ENCODE results near the gene STRA8. TPM values are rescaled to one million over a fixed set of nuclear protein-coding genes. Genes with fewer than 3 reads are reported as not detected.

The STRA8 gene
- total RNA-seq, 1 experiment from 2014 or later, result not detected

GRCh38 chr7:135253851-135254771 lies 20.5 kb downstream of the STRA8 start:
- Mint-ChIP-seq H3K4me3 (ENCODE audit: unreplicated experiment) (no peak overlapping the region), H3K4me1 (ENCODE audit: insufficient read depth, unreplicated experiment) (no peaks in the 10 kb centered on the region), H3K36me3 (ENCODE audit: insufficient read depth, unreplicated experiment) (peaks cover 4% of the 10 kb centered on the region), H3K27ac (ENCODE audit: low read depth, unreplicated experiment) (peak overlapping the region; percentile 72), H3K27me3 (ENCODE audit: insufficient read depth, unreplicated experiment) (no peaks in the 10 kb centered on the region), H3K9me3 (ENCODE audit: unreplicated experiment) (no peaks in the 10 kb centered on the region)
- intact Hi-C loops (cut with micrococcal nuclease), result no loop called here
- ChIA-PET CTCF (interaction anchor here (0.6 to 4.0 kb wide), 9 partner anchors 10 to 293 kb away, joined by 3 to 21 read pairs (median 4); no protein-coding TSS in a partner anchor), POLR2A (interaction anchor here (0.7 to 1.5 kb wide), 7 partner anchors 9 to 408 kb away, joined by 3 to 5 read pairs (median 4); partner anchors contain the start of genes STMP1 and WDR91)
- TF ChIP-seq CTCF (IDR thresholded peaks at IDR 0.05; ENCODE audit: unreplicated experiment), result no peak
- BruUV-seq (replicated peaks), result no TSS peak
- peak; percentile 76 for DNase-seq (ENCODE audit: unreplicated experiment)

DNA sequence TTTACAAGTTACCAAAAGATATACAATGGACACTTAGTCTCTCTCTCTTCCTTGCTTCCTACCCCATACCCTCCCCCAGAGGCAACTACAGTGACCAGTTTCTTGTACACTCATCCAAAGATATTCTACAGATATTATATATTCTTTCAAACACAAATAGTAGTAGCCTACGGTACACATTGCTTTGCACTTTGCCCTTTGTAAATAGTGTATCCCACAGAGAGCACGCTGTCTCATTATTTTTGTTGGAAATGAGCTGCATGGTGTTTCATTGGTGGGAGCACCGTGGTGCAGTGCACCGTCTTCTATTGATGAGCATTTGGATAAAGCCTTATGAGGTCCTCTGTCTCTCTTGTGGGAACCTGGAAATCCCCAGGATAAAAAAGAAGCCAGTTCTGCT lies 24.2 kb downstream of the STRA8 start:
- Mint-ChIP-seq H3K4me1 (ENCODE audit: insufficient read depth, unreplicated experiment) (no peaks in the 10 kb centered on the region), H3K9me3 (ENCODE audit: unreplicated experiment) (no peaks in the 10 kb centered on the region), H3K27me3 (ENCODE audit: insufficient read depth, unreplicated experiment) (no peaks in the 10 kb centered on the region), H3K27ac (ENCODE audit: low read depth, unreplicated experiment) (no peak overlapping the region), H3K36me3 (ENCODE audit: insufficient read depth, unreplicated experiment) (peaks cover 4% of the 10 kb centered on the region), H3K4me3 (ENCODE audit: unreplicated experiment) (no peak overlapping the region)
- TF ChIP-seq CTCF (IDR thresholded peaks at IDR 0.05; ENCODE audit: unreplicated experiment), result no peak
- intact Hi-C loops (cut with micrococcal nuclease), result no loop called here
- ChIA-PET POLR2A (no interaction called here), CTCF (interaction anchor here (0.6 to 2.4 kb wide), 4 partner anchors 11 to 23 kb away, joined by 3 to 16 read pairs (median 4); no protein-coding TSS in a partner anchor)
- DNase-seq (ENCODE audit: unreplicated experiment), result no peak
- BruUV-seq (replicated peaks), result no TSS peak

GRCh38 chr7:135258585-135258984 lies 24.9 kb downstream of the STRA8 start:
- CTCF ChIA-PET, result interaction anchor here (1.3 to 2.4 kb wide), 3 partner anchors 10 to 22 kb away, joined by 3 to 16 read pairs (median 4); no protein-coding TSS in a partner anchor
- intact Hi-C loops (cut with micrococcal nuclease), result no loop called here
- TF ChIP-seq CTCF (IDR thresholded peaks at IDR 0.05; ENCODE audit: unreplicated experiment), result no peak

GRCh38 chr7:135259702-135260101 lies 26.1 kb downstream of the STRA8 start:
- TF ChIP-seq CTCF (IDR thresholded peaks at IDR 0.05; ENCODE audit: unreplicated experiment), result no peak
- Mint-ChIP-seq H3K9me3 (ENCODE audit: unreplicated experiment) (no peaks in the 10 kb centered on the region), H3K27ac (ENCODE audit: low read depth, unreplicated experiment) (no peak overlapping the region), H3K4me3 (ENCODE audit: unreplicated experiment) (no peak overlapping the region), H3K4me1 (ENCODE audit: insufficient read depth, unreplicated experiment) (no peaks in the 10 kb centered on the region), H3K27me3 (ENCODE audit: insufficient read depth, unreplicated experiment) (no peaks in the 10 kb centered on the region), H3K36me3 (ENCODE audit: insufficient read depth, unreplicated experiment) (peaks cover 4% of the 10 kb centered on the region)
- ChIA-PET POLR2A (no interaction called here), CTCF (interaction anchor here (3.1 kb wide), 1 partner anchor 15 kb away, joined by 22 read pairs; no protein-coding TSS in a partner anchor)
- intact Hi-C loops (cut with micrococcal nuclease), result no loop called here
- no peak for DNase-seq (ENCODE audit: unreplicated experiment)
- BruUV-seq (replicated peaks), result no TSS peak

More at GRCh38 chr7:135258585-135258984, 24.9 kb downstream of the STRA8 start:
- no peaks in the 10 kb centered on the region for H3K4me1 Mint-ChIP-seq (ENCODE audit: insufficient read depth, unreplicated experiment)
- peaks cover 4% of the 10 kb centered on the region for H3K36me3 Mint-ChIP-seq (ENCODE audit: insufficient read depth, unreplicated experiment)
- BruUV-seq (replicated peaks), result no TSS peak
- DNase-seq (ENCODE audit: unreplicated experiment), result no peak
- POLR2A ChIA-PET, result no interaction called here
- H3K27me3 Mint-ChIP-seq (ENCODE audit: insufficient read depth, unreplicated experiment), result no peaks in the 10 kb centered on the region
- H3K4me3 Mint-ChIP-seq (ENCODE audit: unreplicated experiment), result no peak overlapping the region
- no peak overlapping the region for H3K27ac Mint-ChIP-seq (ENCODE audit: low read depth, unreplicated experiment)
- no peaks in the 10 kb centered on the region for H3K9me3 Mint-ChIP-seq (ENCODE audit: unreplicated experiment)
